ENCODE results near the gene RHOC. TPM values are rescaled to one million over a fixed set of nuclear protein-coding genes. Genes with fewer than 3 reads are reported as not detected.

Gene RHOC
- total and polyA plus RNA-seq, 2 experiments from 2014 or later: 65.4 to 76.7 TPM

GRCh38 chr1:112672009-112672408 lies 34.9 kb downstream of the RHOC start (continued):
- TF ChIP-seq ZNF462 (CRISPR knock-in tag; IDR thresholded peaks at IDR 0.05) (no peak), EZH2 (IDR thresholded peaks at IDR 0.05; ENCODE audit: low read depth, unreplicated experiment) (no peak), ZNF114 (CRISPR knock-in tag; IDR thresholded peaks at IDR 0.05) (no peak), EZH2phosphoT487 (IDR thresholded peaks at IDR 0.05; ENCODE audit: unreplicated experiment) (no peak)

- DNase-seq (ENCODE audit: low spot score) (no peak), ATAC-seq (no peak)
- H4K20me1 ChIP-seq (replicated peaks; ENCODE audit: insufficient read depth): peaks cover 5% of the 10 kb centered on the region; the same call in 1 of the 2 replicates
- no peaks in the 10 kb centered on the region for H3K9me2 ChIP-seq (ENCODE audit: insufficient read depth)
- H3K4me3 ChIP-seq: no peak overlapping the region
- H3K27ac Mint-ChIP-seq: no peak overlapping the region
- no peaks in the 10 kb centered on the region for H3F3A ChIP-seq (replicated peaks; ENCODE audit: low read depth)
- H3K79me2 ChIP-seq (replicated peaks; ENCODE audit: insufficient read depth): no peaks in the 10 kb centered on the region
- H3K27ac ChIP-seq (ENCODE audit: low read depth): no peak overlapping the region
- peaks cover 78% of the 10 kb centered on the region for H3K36me3 Mint-ChIP-seq (ENCODE audit: low read depth)
- peaks cover 18% of the 10 kb centered on the region for H3K36me3 ChIP-seq (ENCODE audit: insufficient read depth)
- peaks cover 2% of the 10 kb centered on the region for H3K27me3 Mint-ChIP-seq (ENCODE audit: insufficient read depth, low read depth, poor library complexity)
- H3K9me3 Mint-ChIP-seq: no peaks in the 10 kb centered on the region
- no peak overlapping the region for H2AFZ ChIP-seq
- no peak overlapping the region for H3K4me2 ChIP-seq
- H3K4me1 ChIP-seq (ENCODE audit: insufficient read depth): peaks cover 16% of the 10 kb centered on the region
- no peak overlapping the region for H3K4me3 Mint-ChIP-seq
- H3K27me3 ChIP-seq (ENCODE audit: insufficient read depth): no peaks in the 10 kb centered on the region
- H3K4me1 Mint-ChIP-seq: peaks cover 26% of the 10 kb centered on the region
- no peak for TF ChIP-seq STAT1 (IDR thresholded peaks at IDR 0.05; ENCODE audit: unreplicated experiment)
- no peak for TF ChIP-seq ZNF331 (CRISPR knock-in tag; IDR thresholded peaks at IDR 0.05; ENCODE audit: low read depth)
- no peak for TF ChIP-seq JUNB (IDR thresholded peaks at IDR 0.05; ENCODE audit: unreplicated experiment)
- TF ChIP-seq POLR2AphosphoS5 (IDR thresholded peaks at IDR 0.05; ENCODE audit: low read depth): no peak
- no peak for TF ChIP-seq EZH2 (IDR thresholded peaks at IDR 0.05; ENCODE audit: low read depth, unreplicated experiment)
- TF ChIP-seq CTCF (conservative IDR thresholded peaks at IDR 0.05; ENCODE audit: low read depth in 2 of 2): no peak
- TF ChIP-seq REST (IDR thresholded peaks at IDR 0.05; ENCODE audit: unreplicated experiment): no peak
- no peak for TF ChIP-seq CREB1 (CRISPR knock-in tag; IDR thresholded peaks at IDR 0.05; ENCODE audit: low read depth)
- TF ChIP-seq EZH2phosphoT487 (IDR thresholded peaks at IDR 0.05; ENCODE audit: unreplicated experiment): no peak
- no peak for TF ChIP-seq NANOG (IDR thresholded peaks at IDR 0.05; ENCODE audit: borderline replicate concordance)
- TF ChIP-seq ETS1 (IDR thresholded peaks at IDR 0.05): no peak
- TF ChIP-seq ZNF114 (CRISPR knock-in tag; IDR thresholded peaks at IDR 0.05): no peak
Measured at GRCh38 chr1:112666946-112667345, 40.0 kb downstream of the RHOC start.

Measured in GM23338 (cell line).